NCI-H146 (cell line): Measurements from ENCODE around the gene CHRNA4.

ENCODE experiments used
- DNase-seq: peaks from one replicate; lab custom pipeline; 2025; lab: John Stamatoyannopoulos, UW

CHRNA4 gene

GRCh38 chr20:63360850-63361518 lies at the start of gene CHRNA4:
CHRNA4 (minus strand) TSS chr20:63361349; CDS start chr20:63361165, 184 bp downstream.
- DNase-seq: no peak

GRCh38 chr20:63409834-63410435 lies 48.8 kb upstream of the CHRNA4 start:
- DNase-seq: no peak

- peak; percentile 22 for DNase-seq
Measured at GRCh38 chr20:63409066-63409833, 48.1 kb upstream of the CHRNA4 start.

- no peak for DNase-seq
Measured at GRCh38 chr20:63408684-63409046, 47.5 kb upstream of the CHRNA4 start.

- no peak for DNase-seq
Measured at GRCh38 chr20:63407928-63408683, 47.0 kb upstream of the CHRNA4 start.

GRCh38 chr20:63406617-63407245 lies 45.6 kb upstream of the CHRNA4 start:
- no peak for DNase-seq

- no peak for DNase-seq
Measured at GRCh38 chr20:63406011-63406410, 44.9 kb upstream of the CHRNA4 start.

GRCh38 chr20:63405102-63405730 lies 44.1 kb upstream of the CHRNA4 start:
- DNase-seq: no peak

- peak; percentile 59 for DNase-seq
Measured at GRCh38 chr20:63404129-63405085, 43.3 kb upstream of the CHRNA4 start.

GRCh38 chr20:63403403-63404105 lies 42.4 kb upstream of the CHRNA4 start:
- no peak for DNase-seq

GRCh38 chr20:63402860-63403220 lies 41.7 kb upstream of the CHRNA4 start:
- DNase-seq: no peak

- DNase-seq: no peak
Measured at GRCh38 chr20:63402181-63402859, 41.2 kb upstream of the CHRNA4 start.

GRCh38 chr20:63401384-63402110 lies 40.4 kb upstream of the CHRNA4 start:
- DNase-seq: no peak

- no peak for DNase-seq
Measured at GRCh38 chr20:63400486-63401210, 39.5 kb upstream of the CHRNA4 start.

- no peak for DNase-seq
Measured at GRCh38 chr20:63399596-63400375, 38.6 kb upstream of the CHRNA4 start.

- no peak for DNase-seq
Measured at GRCh38 chr20:63398744-63399514, 37.8 kb upstream of the CHRNA4 start.
